HFF-Myc (cell line): ENCODE results near the gene UTP11.
"Not testable (repeated sequence)": the region's sequence is repeated elsewhere in the genome, so short reads cannot be mapped to it uniquely, and the experiment has no call there.

ENCODE experiments used
- DNase-seq: peaks from one replicate; pipeline ENCODE4 v3.0.0-alpha.2; 2011; ENCODE audit warnings: low read depth; ENCODE audit errors: extremely low read depth
- H3K4me3 ChIP-seq: replicated peaks from 2 replicates; pipeline ENCODE4 v1.5.1; 2011; ENCODE audit warnings: low read depth, mild to moderate bottlenecking, control low read depth, low read length
- TF ChIP-seq, protein P1 (sequence below): IDR thresholded peaks from 2 replicates; pipeline ENCODE4 v1.5.1; 2012; ENCODE audit warnings: mild to moderate bottlenecking, low read depth, low read length, control low read depth; ENCODE audit errors: missing control alignments

The UTP11 gene

DNA sequence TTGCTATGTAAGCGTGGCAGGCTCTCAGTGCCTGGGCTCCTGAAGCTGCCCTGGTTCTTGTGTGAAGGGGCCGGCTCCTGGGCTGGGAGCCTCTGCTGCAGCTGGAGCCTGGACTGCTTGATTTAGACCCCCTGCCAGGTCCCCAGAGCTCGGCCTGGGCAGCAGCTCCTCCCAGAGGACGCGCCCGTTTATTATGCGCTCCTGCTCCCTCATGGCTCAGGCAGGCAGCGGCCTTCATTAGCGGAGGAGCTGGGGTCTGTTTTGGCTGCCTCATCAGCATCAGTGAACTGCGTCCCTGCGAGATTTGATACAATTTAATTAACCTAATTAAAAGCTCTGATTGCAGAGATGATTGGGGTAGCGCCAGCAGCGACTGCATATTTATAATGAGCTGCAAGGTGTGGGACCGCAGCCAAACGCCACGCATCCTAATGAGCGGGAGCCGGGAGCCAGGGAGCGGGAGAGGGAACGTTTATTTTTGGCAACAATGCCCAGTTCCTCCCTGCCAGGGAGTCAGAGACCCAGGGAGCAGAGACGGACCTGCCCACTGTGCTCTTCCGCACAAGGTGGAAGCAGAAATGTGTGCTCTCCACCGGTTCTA is 16.6 kb downstream of the UTP11 start:
- no peak for DNase-seq
- H3K4me3 ChIP-seq, result no peak overlapping the region
- TF ChIP-seq, protein P1, sequence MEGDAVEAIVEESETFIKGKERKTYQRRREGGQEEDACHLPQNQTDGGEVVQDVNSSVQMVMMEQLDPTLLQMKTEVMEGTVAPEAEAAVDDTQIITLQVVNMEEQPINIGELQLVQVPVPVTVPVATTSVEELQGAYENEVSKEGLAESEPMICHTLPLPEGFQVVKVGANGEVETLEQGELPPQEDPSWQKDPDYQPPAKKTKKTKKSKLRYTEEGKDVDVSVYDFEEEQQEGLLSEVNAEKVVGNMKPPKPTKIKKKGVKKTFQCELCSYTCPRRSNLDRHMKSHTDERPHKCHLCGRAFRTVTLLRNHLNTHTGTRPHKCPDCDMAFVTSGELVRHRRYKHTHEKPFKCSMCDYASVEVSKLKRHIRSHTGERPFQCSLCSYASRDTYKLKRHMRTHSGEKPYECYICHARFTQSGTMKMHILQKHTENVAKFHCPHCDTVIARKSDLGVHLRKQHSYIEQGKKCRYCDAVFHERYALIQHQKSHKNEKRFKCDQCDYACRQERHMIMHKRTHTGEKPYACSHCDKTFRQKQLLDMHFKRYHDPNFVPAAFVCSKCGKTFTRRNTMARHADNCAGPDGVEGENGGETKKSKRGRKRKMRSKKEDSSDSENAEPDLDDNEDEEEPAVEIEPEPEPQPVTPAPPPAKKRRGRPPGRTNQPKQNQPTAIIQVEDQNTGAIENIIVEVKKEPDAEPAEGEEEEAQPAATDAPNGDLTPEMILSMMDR, result no peak

DNA sequence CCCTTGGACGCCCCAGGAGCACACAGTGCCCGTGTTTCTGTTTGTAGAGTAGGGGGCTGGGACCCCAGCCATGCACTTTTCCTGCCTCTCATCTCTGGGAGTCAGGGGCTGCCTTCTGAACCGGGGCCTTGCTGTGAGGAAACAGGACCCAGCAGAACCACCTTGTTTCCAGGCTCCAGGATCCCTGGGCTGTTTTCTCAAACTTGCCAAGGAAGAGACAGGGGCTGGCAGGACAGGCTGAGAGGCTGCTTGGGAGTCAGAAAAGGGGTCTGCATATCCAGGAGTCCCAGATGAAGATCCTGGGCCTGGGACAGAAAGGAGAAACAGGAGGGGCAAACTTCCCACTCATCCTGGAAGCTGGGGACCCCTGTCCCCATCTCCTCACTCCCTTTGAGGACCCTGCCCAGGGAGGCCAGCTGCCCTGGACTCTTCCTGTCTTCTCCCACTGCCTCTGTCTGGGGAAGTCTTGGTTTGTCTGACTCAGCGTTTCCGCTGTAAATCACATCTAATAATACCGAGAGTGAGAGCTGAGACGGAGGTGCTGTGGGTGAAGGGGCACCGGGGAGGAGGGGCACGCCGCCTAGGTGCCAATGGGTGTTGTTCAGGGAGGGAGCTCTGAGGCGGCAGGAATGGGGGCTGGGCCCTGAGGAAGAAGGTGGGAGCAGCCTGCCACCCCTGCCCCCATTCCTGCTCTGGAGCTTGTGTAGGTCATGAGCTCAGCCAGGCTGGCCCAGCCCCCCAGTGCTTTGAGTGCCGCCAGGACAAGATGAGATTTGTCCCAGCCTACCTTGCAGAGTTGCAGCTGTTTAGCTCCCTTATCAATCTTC is 17.4 kb downstream of the UTP11 start:
- H3K4me3 ChIP-seq, result no peak overlapping the region
- TF ChIP-seq, protein P1, result no peak
- no peak for DNase-seq

DNA sequence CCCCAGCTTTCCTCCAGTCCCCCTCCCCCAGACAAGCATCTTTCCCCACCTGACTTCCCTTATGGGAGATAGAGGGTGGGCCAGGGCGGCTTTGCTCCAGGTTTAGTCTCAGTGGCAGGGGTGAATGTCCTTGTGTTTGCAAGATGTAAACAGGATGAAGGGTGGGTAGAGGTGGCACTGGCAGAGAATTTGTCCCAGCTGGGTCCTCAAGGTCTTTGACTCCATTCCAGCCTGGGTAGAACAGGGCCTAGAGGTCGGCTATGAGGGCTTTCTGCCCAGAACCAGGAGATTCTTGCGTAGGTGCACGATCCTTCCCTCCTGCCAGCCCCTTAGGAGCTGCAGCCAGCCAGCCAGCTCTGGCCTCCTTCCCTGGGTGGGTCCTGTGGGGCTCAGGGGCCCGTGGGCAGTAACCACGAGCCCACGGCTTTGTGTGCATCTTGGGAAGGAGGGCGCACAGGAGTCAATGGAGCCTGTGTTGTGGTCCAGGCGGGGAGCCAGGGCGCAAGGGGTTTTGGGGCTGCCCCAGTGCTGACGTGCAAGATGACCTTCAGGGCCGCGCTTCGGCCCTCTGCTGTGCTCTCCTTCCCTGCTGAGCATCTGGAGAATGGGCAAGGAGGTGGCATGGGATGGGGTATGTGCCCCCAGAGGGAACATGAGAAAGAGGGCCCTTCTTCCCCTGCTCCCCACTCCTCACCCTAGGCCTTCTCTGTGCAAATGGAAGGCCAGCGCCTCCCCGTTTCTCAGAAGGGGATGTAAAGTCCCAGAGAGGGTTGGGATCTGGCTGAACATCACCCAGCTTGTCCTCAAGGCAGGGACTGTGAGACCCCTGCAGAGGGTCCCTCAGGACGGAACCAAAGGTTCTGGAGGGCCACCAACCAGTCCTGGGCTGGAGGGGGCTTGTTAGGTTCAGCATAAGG is 18.3 kb downstream of the UTP11 start:
- TF ChIP-seq, protein P1, result no peak
- H3K4me3 ChIP-seq, result no peak overlapping the region
- DNase-seq, result no peak

DNA sequence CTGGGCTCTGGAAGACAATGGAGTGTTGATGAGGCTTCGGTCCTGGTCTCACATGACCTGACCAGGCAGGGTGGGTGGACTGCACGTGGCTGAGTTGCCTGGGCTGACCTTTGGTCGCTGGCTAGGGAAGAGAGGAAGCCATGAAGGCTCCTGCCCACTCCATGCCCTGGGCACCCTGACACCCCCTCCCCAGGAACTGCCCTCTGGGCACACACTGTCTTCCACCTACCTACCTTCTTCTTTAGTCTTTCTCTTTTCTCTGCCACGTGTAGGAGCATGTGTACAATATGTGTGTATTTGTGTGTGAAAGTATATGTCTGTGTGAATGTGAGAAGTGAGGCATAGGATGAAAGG is 19.0 kb downstream of the UTP11 start:
- H3K4me3 ChIP-seq, result no peak overlapping the region
- DNase-seq, result no peak
- TF ChIP-seq, protein P1, result no peak

DNA sequence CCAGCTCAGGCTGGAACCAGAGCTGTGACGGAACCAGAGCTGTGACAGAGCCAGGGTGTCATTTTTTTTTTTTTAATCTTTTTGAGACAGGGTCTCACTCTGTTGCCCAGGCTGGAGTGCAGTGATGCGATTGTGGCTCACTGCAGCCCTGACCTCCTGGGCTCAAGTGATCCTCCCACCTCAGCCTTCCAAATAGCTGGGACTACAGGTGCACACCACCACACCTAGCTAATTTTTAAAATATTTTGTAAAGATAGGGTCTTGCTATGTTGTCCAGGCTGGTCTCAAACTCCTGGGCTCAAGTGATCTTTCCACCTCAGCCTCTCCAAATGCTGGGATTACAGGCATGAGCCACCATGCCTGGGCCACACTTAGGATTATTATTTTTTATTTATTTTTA is 20.5 kb downstream of the UTP11 start:
- not testable (repeated sequence) for H3K4me3 ChIP-seq, DNase-seq

DNA sequence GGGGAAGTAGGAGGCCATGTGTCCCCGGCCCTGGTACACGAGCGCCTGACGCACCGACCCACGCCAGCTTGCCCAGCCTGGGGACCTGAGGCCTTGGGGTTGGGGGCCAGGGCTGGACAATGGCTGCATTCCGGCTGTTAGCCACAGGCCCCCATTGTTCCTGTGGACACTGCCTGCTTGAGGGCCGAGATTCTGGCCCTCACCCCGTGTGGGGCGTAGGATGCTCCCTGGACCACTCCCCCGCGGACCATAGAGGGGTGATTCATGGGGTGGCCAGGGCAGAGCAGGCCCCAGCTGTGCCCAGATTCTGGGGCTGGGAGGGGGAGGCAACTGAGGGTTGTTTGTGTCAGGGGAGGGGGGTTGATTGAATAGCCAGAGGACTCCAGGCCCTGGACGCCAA is 22.3 kb downstream of the UTP11 start:
- H3K4me3 ChIP-seq, result no peak overlapping the region
- TF ChIP-seq, protein P1, result no peak
- DNase-seq, result no peak
